Cortex of kidney (tissue), 1 donor: Measurements from ENCODE around the gene RAMACL.
"Not testable (repeated sequence)": the region's sequence is repeated elsewhere in the genome, so short reads cannot be mapped to it uniquely, and the experiment has no call there.

Experiments used
- DNase-seq: peaks from one replicate; lab custom pipeline; 2025; lab: John Stamatoyannopoulos, UW

The RAMACL gene

DNA sequence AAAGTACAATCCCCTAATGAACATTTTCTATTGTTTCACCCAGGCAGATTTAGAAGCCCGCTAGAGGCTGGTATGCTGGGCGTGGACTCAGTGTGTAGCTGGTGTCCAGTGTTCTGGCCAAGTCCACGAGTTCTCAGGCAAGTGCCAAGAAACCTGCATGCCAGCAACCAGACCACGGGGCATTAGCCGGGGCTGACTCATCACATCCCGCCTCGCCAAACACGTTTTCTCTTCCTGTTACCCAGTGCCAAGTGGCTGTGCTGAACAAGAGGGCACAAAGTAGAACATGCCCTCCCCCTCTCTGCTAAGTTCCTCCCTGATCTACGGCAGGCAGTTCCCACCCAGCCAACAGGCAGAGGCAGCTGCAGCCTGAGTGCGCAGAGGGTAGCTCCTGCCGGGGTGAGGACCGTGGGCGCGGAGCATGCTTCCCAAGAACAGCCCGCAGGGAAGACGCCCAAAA, 29.6 kb downstream of the RAMACL start:
- no peak for DNase-seq

DNA sequence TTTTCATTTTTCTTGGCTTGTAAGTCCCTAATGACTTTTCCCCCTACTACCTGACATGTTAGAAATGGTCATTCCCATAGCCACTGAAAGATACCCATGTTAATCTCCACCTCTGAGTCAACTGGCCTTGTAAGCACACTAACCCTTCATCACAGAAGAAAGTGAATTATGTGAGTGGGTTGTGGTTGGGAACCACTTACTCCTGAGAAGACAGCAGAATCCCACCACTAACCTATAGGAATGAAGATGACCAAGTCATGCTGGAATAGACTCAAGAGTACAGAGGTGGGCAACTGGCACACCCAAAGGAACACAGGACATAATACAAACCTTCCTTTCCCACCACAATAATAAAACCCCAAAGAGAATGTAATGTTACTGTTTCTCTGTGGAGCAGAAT, 30.1 kb downstream of the RAMACL start:
- DNase-seq, result no peak

DNA sequence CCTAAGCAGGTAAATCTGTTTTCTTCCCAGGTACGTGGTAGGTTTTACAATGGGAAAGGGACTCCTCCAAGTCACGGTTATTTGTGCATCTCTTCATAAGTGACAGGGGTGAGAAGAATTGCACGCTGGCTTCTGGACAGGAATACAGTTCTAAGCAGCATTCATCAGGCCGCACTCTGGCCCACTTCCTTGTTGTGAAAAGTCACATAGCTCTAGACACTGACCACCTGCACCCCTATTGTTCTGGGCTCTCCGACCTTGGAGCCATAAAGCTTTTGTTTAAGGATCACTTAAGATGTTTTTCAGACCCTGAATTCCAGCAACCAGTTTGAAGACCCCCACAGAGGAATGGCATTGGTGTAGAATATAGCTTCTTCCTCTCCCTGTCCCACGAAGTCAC, 31.4 kb downstream of the RAMACL start:
- DNase-seq, result no peak

DNA sequence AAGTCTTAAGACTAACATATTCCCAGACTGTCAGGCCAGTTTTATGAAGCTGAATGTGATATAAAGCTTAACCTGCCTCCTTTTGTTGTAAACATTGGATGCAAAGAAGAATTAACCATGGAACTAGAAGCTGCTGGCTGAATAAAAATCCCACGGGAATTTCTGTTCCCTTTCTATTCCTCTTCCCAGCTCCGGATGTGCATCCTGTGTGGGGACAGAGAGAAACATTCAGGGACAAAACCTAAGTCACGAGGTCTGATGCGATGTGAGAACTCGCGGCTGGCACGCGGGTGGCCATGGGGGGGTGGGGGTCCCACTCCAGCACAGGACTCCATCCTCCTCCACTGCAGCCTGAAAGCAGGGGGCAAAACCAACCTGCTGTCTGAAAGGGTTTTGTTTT, 32.2 kb downstream of the RAMACL start:
- no peak for DNase-seq

DNA sequence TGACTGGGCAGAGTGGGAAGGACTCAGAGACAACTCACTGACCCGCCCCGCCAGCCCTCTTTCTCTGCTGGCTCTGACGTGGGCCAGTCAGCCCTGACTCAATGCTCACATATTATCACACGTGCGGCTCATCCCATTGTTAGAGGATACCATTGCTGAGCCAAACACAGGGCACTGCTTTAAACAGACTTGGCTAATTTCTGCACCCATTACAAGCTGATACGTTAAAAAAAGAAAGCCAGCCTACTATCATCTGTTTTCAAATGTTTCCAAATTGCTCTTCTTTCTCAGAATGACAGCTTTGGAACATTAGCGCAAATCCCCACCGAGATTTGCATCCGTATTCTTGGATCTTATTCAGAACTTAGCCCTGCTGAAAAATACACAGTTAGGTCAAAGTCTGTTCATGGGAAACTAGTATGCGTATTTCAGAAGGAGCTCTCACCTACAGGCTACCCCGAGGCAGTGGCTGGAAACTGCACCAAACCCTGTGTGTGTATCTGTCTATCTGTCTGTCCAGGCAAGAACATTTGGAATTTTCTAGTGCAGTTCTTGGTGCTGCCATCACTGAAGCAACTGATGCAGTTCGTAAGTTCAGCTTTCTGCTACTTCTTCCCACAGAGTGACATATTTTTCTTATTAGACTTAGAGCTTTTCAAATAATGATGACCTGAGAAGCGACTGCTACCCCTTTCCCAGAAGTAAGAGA, 32.8 kb downstream of the RAMACL start:
- no peak for DNase-seq

DNA sequence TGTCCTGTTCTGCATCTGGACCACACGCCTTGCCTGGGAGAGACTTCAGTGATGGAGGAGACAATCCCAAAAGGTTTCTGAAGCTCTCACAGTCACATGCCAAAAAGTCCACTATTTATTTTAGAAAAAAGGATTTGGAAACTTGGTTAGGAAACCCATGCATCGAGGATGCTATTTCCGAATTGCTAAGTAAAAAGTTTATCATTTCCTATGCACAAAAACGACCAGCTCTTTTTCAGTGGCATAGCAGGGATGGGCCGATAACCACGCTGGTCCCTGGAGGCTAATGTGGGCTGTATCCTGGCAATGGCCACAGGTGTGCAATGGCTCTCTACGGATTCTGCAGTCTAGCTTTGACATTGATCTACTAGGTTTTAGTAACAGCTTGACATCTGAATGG, 33.9 kb downstream of the RAMACL start:
- no peak for DNase-seq

DNA sequence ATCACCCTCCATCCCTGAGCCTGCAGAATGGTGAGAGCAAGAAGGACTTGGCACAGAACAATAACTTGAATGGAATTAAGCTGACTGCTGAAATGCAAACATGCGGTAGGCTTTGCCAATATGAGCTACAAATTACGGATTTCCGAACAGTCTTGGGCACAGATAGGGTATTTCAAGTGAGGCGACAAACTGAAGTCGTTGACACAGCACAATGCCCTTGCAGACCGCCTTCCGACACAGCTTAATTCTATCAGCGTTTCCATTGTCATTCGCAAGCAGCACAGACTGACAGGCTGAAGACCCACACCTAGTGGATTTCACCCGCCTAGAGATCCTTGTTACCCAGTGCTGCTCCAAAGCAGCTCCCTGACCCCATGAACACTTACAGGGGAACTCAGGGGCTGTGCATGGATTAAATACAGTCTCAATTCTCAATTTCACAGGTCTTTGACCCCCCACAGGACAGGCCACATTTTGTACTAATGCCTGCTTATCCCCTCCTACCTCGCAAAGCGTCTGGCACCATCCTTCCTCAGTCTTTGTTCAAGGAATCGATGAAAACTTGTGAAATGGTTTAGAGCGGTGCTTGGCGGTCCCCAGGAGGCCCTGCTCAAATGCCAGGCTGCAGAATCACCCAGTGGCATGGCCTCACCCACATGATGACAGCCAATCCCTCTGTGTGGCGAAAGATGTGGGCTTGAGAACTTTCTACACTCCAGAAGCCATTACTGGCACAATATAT, 34.6 kb downstream of the RAMACL start:
- DNase-seq, result no peak

DNA sequence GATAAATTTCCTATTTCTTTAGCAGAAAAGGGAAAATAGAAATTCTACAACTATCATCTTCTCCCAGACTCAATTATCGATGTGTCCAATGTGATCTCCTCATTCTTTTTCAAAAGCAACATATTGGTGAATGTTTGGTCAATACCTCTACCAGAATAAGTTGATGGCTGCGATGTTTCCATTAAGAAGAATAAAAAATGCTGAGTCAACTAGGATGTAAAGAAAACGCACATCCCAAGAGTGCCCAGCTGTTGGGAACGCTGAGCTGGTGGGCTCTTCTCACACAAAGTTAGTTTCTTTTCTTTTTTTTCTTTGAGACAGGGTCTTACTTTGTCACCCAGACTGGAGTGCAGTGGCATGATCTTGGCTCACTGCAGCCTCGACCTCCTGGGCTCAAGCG, 39.8 kb downstream of the RAMACL start:
- DNase-seq, result no peak

DNA sequence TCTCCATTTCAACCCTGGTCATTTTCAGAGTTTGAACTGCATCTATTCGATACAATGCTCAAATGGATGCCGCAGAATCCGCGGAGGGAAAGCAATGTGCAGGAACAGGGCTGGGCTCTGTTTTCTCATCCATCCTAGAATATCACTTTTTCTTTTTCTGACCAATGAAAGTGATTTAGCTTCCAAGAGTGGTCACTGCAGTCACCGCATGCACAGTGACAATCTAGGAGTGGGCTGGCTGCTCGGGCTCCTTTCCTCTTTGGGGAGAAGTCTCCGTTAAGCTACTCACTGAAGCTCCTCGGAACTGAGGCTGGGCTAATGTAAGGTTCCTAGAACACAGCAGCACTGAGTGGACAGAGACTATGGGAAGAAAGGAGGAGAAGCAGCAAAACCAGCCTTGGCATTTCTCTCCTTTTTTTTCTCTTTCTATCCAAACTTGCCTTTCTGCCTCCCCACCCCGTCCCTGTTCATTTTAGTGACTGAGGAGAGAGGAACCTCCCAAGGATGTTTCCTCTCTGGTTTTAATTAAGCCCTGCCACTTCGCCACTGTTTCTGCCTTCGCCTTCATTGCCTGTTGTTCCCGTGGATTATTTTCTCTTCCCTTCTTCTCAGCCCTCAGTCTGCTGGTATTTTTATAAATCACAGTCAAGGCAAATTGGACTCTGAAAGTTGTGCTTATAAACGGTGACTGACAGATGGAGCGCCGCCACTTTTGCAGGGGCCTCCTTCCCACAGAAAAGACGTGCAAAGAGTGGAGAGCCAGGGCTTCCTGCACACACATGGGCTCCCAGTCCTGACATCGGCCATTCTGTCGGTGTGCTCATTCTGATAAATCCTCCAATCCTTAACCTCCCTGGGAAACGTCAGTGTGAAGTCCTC, 41.1 kb downstream of the RAMACL start:
- DNase-seq, result no peak

DNA sequence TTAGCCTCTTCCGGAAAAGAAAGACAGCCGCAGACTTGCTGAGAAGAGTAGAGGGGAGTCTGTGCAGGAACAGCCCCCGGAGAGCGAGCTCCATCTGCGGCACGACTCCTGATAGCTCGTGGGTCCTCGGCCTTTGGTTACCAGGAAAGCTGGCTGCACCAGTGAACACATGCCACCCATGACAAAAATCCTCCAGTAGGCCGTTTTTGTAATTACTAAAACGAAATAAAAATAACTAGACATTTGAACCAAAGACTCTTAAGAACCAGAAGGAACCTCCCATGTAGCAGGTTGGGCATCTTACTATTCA, 42.2 kb downstream of the RAMACL start:
- DNase-seq, result no peak

DNA sequence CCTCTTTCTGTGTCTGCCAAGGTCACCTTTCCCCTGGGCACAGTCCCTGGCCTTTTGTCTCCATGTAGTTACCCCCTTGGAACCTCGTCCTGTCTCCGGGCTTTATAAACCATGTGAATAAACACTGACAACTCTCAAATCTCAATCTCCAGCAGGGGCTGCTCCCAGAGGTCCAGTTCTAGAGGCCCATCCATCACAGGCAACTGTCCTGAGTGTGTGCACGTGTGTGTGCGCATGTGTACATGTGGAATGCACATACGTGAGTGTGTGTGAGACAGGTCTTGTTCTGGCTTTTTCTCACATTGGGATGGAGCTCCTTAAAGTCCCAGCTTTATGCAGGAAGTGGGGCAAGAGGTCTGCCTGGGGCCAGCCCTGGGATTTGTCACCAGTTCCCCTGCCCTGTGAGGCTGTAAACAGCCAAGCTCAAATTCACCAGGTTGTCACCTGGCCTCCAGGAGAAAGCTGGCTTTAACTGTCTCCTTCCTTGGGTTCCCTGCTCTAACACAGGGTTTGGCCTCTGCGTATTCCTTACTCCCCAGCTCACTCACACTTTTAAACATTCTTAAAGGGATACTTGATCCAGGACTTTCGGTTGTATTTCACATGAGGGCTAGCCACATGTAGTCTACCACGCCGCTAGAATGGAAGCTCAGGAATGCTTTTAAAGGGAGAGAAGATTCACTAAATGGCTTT, 42.7 kb downstream of the RAMACL start:
- DNase-seq, result no peak

DNA sequence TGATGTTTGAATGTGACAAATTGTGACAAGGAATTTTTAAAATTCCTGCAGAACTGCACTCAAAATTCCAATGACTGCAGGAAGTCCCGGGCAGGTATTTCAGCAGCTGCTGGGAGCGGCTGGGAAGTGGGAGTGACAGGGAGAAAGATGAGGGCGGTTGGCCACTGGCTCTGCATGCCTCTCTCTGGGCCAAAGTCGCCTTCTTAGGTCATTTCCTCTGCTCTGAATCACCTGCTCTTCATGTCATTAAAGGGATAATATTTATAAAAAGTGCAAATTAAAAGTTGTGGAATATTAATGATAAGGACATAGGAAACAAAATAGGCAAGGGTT, 43.9 kb downstream of the RAMACL start:
- DNase-seq, result no peak

DNA sequence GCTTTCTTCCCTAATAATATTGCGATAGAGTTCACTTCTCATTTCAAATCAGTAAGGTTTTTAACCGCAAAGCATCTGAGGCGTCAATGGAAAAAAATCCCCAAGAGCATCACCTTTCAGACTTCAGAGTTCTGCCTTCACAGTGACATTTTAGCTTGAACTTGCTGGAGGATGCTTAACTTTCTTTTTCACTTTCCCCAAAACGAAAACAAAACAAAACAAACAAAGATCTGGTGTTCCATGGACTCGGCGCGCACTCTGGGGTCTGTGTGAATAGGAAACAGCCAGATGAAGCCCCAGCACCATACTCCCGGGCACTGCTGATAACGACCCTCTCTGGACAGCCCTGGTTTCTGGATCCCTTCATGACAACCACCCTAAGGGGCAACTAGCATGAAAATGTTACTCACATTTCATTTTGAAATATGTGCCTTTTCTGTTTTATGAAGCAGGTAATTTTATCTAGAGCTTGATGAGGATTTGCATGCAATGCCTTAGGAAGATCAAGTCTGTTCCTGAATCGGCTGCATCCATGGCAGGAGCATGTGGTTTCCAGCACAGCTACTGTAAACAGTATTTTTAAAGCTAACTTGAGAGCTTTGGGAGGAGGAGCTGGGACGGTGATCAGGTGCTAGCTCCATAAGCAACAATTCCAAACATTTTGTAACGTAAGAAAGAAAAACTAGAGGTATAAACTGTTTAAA, 44.5 kb downstream of the RAMACL start:
- DNase-seq, result no peak

DNA sequence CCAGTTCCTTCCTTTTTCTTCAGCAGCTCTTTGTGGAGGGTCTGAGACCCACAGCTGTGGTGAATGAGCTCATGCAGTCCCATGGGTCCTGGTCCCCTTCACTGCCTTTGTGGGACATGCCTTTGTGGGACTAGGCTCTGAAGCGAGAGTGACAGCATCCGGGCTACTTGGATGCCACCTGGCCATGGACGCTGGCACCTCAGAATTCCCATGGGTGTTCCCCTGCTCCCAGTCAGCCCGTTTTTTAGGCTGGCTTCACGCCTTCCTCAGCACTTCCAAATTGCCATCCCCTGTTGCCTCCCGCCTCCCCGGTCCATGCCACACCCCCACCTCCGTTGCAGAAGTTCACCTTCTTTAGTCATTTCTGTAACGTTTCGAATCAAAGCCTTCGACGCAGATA, 45.1 kb downstream of the RAMACL start:
- DNase-seq, result no peak

DNA sequence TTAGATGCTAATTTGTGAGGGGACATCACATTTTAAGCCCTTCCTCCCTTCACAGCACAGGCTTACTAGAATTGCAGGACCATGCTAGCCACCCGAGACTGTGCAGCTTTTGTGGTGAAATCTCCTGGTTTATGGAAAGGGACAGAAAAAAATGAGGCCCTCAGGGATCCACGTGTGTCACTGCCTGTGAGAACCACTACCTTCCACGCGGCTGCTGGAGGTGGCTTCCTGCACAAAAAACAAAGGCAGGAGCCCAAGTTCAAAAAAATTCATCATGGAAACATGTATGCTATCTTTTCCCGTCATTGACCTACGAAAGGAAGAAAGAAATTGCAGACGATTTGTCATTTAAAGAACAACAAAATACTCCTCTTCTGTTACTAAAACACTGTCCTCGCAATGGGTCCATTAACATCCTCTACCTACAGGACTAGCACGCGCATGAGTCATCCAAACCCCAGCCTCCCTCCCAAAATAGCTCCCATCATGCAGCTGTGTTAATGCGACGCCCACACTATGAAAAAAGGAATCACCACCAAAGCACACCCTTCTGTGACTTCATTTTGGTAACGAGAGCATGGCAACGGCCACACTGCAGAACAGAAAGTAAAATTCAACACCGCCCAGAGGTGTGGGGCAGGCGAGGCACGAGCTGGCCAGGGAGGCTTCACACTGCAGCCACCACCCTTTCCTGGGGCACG, 45.7 kb downstream of the RAMACL start:
- no peak for DNase-seq

DNA sequence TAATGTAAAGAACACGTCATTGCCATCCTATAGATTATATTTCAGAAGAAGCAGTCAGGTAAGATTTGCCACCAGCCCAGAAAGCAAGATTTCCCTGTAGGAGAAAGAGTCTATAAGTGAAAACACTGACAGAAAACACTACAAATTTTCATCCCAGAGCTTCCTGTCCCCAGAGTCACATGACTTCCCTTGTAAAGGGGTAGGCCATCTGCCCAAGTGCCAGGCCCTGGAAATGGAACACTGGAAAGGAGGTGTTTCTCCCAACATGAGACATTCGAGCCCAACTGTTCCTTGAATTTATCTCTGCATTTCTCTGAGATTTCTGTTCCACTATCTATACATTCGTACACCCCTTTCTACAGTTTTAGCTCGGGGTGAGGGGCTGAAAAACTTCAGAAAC, 46.9 kb downstream of the RAMACL start:
- DNase-seq, result no peak

DNA sequence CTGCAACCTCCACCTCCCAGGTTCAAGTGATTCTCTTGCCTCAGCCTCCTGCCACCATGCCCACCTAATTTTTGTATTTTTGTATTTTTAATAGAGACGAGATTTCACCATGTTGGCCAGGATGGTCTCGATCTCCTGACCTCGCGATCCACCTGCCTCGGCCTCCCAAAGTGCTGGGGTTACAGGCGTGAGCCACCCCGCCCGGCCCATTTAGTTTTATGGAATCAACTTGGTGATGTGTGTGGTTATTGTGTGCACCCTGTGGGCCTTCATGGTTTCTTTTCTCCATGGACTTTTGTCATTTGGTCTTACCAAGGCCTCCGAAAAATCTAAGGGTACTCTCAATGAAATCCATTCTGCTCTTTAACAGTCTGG, 47.5 kb downstream of the RAMACL start:
- not testable (repeated sequence) for DNase-seq

DNA sequence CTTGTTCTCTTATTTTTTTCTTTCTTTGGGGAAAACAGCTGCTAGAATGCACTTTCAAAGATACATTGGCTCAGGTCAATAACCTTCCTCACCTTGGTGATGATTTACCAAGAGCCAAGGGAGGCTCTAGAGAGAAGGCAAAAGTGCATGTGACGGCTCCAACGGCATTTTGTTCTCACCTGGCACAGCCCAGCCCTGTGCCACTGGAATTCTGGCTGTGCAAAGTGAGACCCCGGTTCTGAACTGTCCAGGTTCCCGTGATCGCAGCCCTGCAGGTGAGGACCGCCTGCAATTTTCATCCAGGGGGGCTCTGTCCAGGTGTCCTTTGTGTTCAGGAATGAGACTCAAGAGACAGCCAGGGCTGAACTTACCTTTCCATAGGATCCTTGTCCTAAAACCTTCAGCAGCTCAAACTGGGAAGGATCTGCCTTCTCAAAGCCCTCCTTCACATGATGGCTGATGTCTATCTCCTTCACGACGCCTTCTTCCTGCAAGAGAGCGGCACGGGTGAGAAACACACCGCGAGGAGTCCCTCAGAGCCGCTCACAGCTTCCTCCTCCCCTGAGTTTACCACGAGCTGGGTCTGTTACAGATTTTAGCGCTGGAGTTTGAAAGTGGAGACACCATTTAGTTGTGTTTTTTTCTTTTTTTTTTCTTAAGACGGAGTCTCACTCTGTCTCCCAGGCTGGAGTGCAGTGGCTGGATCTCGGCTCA, 48.0 kb downstream of the RAMACL start:
- DNase-seq, result no peak

DNA sequence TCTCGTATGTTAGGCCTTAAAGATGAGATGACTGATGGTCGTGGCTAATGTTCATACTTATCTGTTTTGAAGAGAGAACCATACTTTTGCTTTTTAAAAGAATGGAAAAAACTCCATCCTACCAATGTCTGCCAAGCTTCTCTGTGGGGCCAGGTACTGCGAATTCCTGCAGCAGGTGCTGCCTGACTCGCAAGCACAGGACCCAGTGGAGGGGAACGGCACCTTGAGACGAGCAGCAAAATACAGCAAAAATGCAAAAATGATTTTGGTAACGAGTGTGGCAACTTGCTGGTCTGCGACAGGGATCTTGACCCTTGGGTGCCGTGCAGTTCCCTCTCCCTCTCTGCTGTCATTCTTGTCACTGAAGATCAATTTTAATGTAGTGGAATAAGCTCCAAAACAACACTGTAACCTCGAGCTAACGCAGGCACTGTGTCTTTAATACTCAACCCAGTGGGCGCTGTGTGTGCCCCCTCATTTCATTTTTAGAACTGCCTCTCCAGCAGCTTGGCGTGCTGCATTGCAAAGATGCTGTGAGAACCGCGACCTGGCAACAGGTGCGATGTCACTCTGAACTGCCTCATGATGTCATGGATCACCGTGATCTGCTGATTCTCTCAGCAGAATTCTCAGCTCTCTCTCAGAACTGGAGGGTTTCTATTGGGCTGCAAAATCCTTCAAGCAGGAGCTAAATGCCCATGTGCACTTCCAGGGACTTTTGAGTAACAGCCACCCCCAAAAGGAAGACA, 51.6 kb downstream of the RAMACL start:
- no peak for DNase-seq
